ENCODE measurements around the gene SERPINA3. TPM values are rescaled to one million over a fixed set of nuclear protein-coding genes. Genes with fewer than 3 reads are reported as not detected.

Gene SERPINA3
- total RNA-seq, 4 donors from 2014 or later = 3.3 to 223 (median 54.8) TPM

GRCh38 chr14:94570002-94570400, 42.2 kb upstream of the SERPINA3 start:
- Histone ChIP-seq H3K4me3 (no peak overlapping the region), H3K36me3 (no peaks in the 10 kb centered on the region), H3K27me3 (no peaks in the 10 kb centered on the region), H3K9me3 (no peaks in the 10 kb centered on the region), H3K4me1 (peaks cover 0 to 12% (median 0%) of the 10 kb centered on the region in 3 donors), H3K27ac (no peak overlapping the region)
- intact Hi-C loops (cut with DNase I) = no loop called here
- no peak for TF ChIP-seq POLR2A (IDR thresholded peaks at IDR 0.05)
- no peak for TF ChIP-seq CTCF (IDR thresholded peaks at IDR 0.05)
- WGBS, 2 donors = 70% methylated on average over 2 of the region's 6 CpGs; no CpG with 5 or more reads in 1 of the 2 donors
- DNase-seq = no peak

- Histone ChIP-seq H3K27me3 (no peaks in the 10 kb centered on the region), H3K9me3 (no peaks in the 10 kb centered on the region), H3K4me3 (no peak overlapping the region), H3K36me3 (no peaks in the 10 kb centered on the region), H3K27ac (no peak overlapping the region), H3K4me1 (peaks cover 0 to 12% (median 0%) of the 10 kb centered on the region in 3 donors)
- no peak for DNase-seq
- no peak for TF ChIP-seq POLR2A (IDR thresholded peaks at IDR 0.05)
- no peak for TF ChIP-seq CTCF (IDR thresholded peaks at IDR 0.05)
- 65 to 88% methylated on average over 2 to 5 of the region's 9 CpGs for WGBS, 2 donors
- intact Hi-C loops (cut with DNase I) = no loop called here
Measured at GRCh38 chr14:94570440-94570839, 41.8 kb upstream of the SERPINA3 start.

GRCh38 chr14:94571395-94571794, 40.8 kb upstream of the SERPINA3 start:
- no peaks in the 10 kb centered on the region for H3K36me3 ChIP-seq
- peaks cover 0 to 12% (median 0%) of the 10 kb centered on the region in 3 donors for H3K4me1 ChIP-seq
- H3K27me3 ChIP-seq = no peaks in the 10 kb centered on the region
- no peaks in the 10 kb centered on the region for H3K9me3 ChIP-seq
- 33 to 92% methylated on average over 2 to 4 of the region's 7 CpGs for WGBS, 2 donors
- no peak overlapping the region for H3K4me3 ChIP-seq
- intact Hi-C loops (cut with DNase I) = no loop called here
- DNase-seq = no peak
- H3K27ac ChIP-seq = peak overlapping the region in 3 of 4 donors; percentile 25 to 54 (median 34)
- TF ChIP-seq POLR2A (IDR thresholded peaks at IDR 0.05) (no peak), CTCF (IDR thresholded peaks at IDR 0.05) (no peak)

GRCh38 chr14:94571950-94572349, 40.2 kb upstream of the SERPINA3 start:
- H3K4me3 ChIP-seq = no peak overlapping the region
- no peak for DNase-seq
- H3K9me3 ChIP-seq = no peaks in the 10 kb centered on the region
- H3K4me1 ChIP-seq = peaks cover 0 to 12% (median 0%) of the 10 kb centered on the region in 3 donors
- TF ChIP-seq CTCF (IDR thresholded peaks at IDR 0.05) (no peak), POLR2A (IDR thresholded peaks at IDR 0.05) (no peak)
- no peaks in the 10 kb centered on the region for H3K36me3 ChIP-seq
- H3K27ac ChIP-seq = peak overlapping the region in 2 of 4 donors; percentile 34 to 54
- no peaks in the 10 kb centered on the region for H3K27me3 ChIP-seq
- WGBS, 2 donors = 59 to 61% methylated on average over 6 of the region's 6 CpGs
- intact Hi-C loops (cut with DNase I) = no loop called here

- WGBS, 2 donors = 76% methylated on average over 5 to 7 of the region's 7 CpGs
- Histone ChIP-seq H3K27ac (no peak overlapping the region), H3K4me3 (no peak overlapping the region), H3K27me3 (peaks cover 0 to under 1% (median 0%) of the 10 kb centered on the region in 4 donors), H3K4me1 (peaks cover 0 to 12% (median 0%) of the 10 kb centered on the region in 3 donors), H3K36me3 (no peaks in the 10 kb centered on the region), H3K9me3 (no peaks in the 10 kb centered on the region)
- TF ChIP-seq CTCF (IDR thresholded peaks at IDR 0.05) (no peak), POLR2A (IDR thresholded peaks at IDR 0.05) (no peak)
- intact Hi-C loops (cut with DNase I) = no loop called here
- DNase-seq = no peak
Measured at GRCh38 chr14:94572637-94573303, 39.4 kb upstream of the SERPINA3 start.
